ENCODE results near the gene EMC6.
"Not testable (repeated sequence)": the region's sequence is repeated elsewhere in the genome, so short reads cannot be mapped to it uniquely, and the experiment has no call there.

EMC6 gene

GRCh38 chr17:3695129-3695722 lies 26.6 kb downstream of the EMC6 start:
- no peak for TF ChIP-seq CTCF (IDR thresholded peaks at IDR 0.05; ENCODE audit: low read depth, low read length)
- peak overlapping the region; percentile 58 for H3K4me3 ChIP-seq (replicated peaks in 1 of 2; ENCODE audit: low read depth in 2 of 2, low read length in 2 of 2)
- DNase-seq (ENCODE audit: low read depth in 2 of 2): peak in 1 of 2 donors; percentile 14

- H3K4me3 ChIP-seq (replicated peaks in 1 of 2; ENCODE audit: low read depth in 2 of 2, low read length in 2 of 2): peak within 1 kb of the TSS; percentile 58
- DNase-seq (ENCODE audit: low read depth in 2 of 2): peak in 1 of 2 donors; percentile 12
- no peak for TF ChIP-seq CTCF (IDR thresholded peaks at IDR 0.05; ENCODE audit: low read depth, low read length)
Measured at GRCh38 chr17:3695723-3696411, 27.3 kb downstream of the EMC6 start, which contains the start of gene P2RX5. TSS of gene P2RX5 (minus strand) at chr17:3696155. CDS start at chr17:3696005, 150 bp downstream.

- TF ChIP-seq CTCF (IDR thresholded peaks at IDR 0.05; ENCODE audit: low read depth, low read length): no peak
- no peak overlapping the region for H3K4me3 ChIP-seq (replicated peaks in 1 of 2; ENCODE audit: low read depth in 2 of 2, low read length in 2 of 2)
- DNase-seq (ENCODE audit: low read depth in 2 of 2): no peak
Measured at GRCh38 chr17:3697103-3697476, 28.5 kb downstream of the EMC6 start.

- H3K4me3 ChIP-seq (replicated peaks in 1 of 2; ENCODE audit: low read depth in 2 of 2, low read length in 2 of 2): no peak overlapping the region
- TF ChIP-seq CTCF (IDR thresholded peaks at IDR 0.05; ENCODE audit: low read depth, low read length): no peak
- no peak for DNase-seq (ENCODE audit: low read depth in 2 of 2)
Measured at GRCh38 chr17:3698139-3698538, 29.5 kb downstream of the EMC6 start.

- no peak overlapping the region for H3K4me3 ChIP-seq (replicated peaks in 1 of 2; ENCODE audit: low read depth in 2 of 2, low read length in 2 of 2)
- no peak for DNase-seq (ENCODE audit: low read depth in 2 of 2)
- no peak for TF ChIP-seq CTCF (IDR thresholded peaks at IDR 0.05; ENCODE audit: low read depth, low read length)
Measured at GRCh38 chr17:3699951-3700350, 31.3 kb downstream of the EMC6 start.

- not testable (repeated sequence) for H3K4me3 ChIP-seq (replicated peaks in 1 of 2; ENCODE audit: low read depth in 2 of 2, low read length in 2 of 2); DNase-seq (ENCODE audit: low read depth in 2 of 2)
Measured at GRCh38 chr17:3702041-3702539, 33.5 kb downstream of the EMC6 start.

GRCh38 chr17:3704931-3705717 lies 36.5 kb downstream of the EMC6 start:
- TF ChIP-seq CTCF (IDR thresholded peaks at IDR 0.05; ENCODE audit: low read depth, low read length): no peak
- no peak overlapping the region for H3K4me3 ChIP-seq (replicated peaks in 1 of 2; ENCODE audit: low read depth in 2 of 2, low read length in 2 of 2)
- DNase-seq (ENCODE audit: low read depth in 2 of 2): no peak

- DNase-seq (ENCODE audit: low read depth in 2 of 2); H3K4me3 ChIP-seq (replicated peaks in 1 of 2; ENCODE audit: low read depth in 2 of 2, low read length in 2 of 2): not testable (repeated sequence)
Measured at GRCh38 chr17:3705718-3705984, 37.0 kb downstream of the EMC6 start.
